GM10248 (cell line): ENCODE measurements around the gene SCAF8.
A peak's percentile ranks its signal among the peaks of the same experiment; 100 is the strongest.

Experiments
- CTCF ChIA-PET: fragments of 300-600 bp; sonication (Branson Sonifier 250); formaldehyde crosslinking; extraction: SDS; loops from one replicate; lab custom pipeline; 2021; ENCODE audit warnings: antibody characterized with exemption; lab: Yijun Ruan, JAX
- POLR2A ChIA-PET: fragments of 350-650 bp; sonication (Branson Sonifier 250); formaldehyde crosslinking; extraction: SDS; loops from one replicate; lab custom pipeline; 2020; ENCODE audit warnings: antibody characterized with exemption; lab: Yijun Ruan, JAX
- DNase-seq: peaks from one replicate; pipeline ENCODE4 v3.0.0; 2012; ENCODE audit errors: extremely low spot score
- CTCF ChIP-seq: IDR thresholded peaks from 2 replicates; pipeline ENCODE4 v1.5.1; 2012; ENCODE audit warnings: mild to moderate bottlenecking, low read depth; ENCODE audit errors: extremely low read depth, missing control alignments, control extremely low read depth

SCAF8 gene

GRCh38 chr6:154861825-154862224, 128.6 kb downstream of the SCAF8 start:
- DNase-seq, result no peak
- ChIA-PET POLR2A (no interaction called here), CTCF (interaction anchor here (1.3 to 1.9 kb wide), 4 partner anchors 10 to 186 kb away, joined by 4 to 6 read pairs (median 6); no protein-coding TSS in a partner anchor)
- TF ChIP-seq CTCF, result no peak

GRCh38 chr6:154862536-154862935, 129.3 kb downstream of the SCAF8 start:
- no peak for DNase-seq
- ChIA-PET POLR2A (no interaction called here), CTCF (interaction anchor here (1.3 to 1.9 kb wide), 3 partner anchors 10 to 67 kb away, joined by 4 to 6 read pairs (median 6); no protein-coding TSS in a partner anchor)
- no peak for TF ChIP-seq CTCF

- CTCF ChIA-PET, result no interaction called here
- TF ChIP-seq CTCF, result no peak
- POLR2A ChIA-PET, result no interaction called here
- DNase-seq, result no peak
These were observed 130.8 kb downstream of the SCAF8 start for GRCh38 chr6:154864066-154864430.

- DNase-seq, result no peak
- CTCF ChIA-PET, result interaction anchor here (1.2 kb wide), 1 partner anchor 11 kb away, joined by 3 read pairs; no protein-coding TSS in a partner anchor
These were observed 132.1 kb downstream of the SCAF8 start for GRCh38 chr6:154865291-154865690.

GRCh38 chr6:154868143-154868594, 135.0 kb downstream of the SCAF8 start:
- DNase-seq, result no peak
- POLR2A ChIA-PET, result no interaction called here

More at GRCh38 chr6:154865291-154865690, 132.1 kb downstream of the SCAF8 start:
- no peak for TF ChIP-seq CTCF
- POLR2A ChIA-PET, result no interaction called here

GRCh38 chr6:154872542-154873114, 139.4 kb downstream of the SCAF8 start:
- CTCF ChIA-PET, result interaction anchor here (1.4 to 1.9 kb wide), 2 partner anchors 10 to 41 kb away, joined by 4 to 6 read pairs; no protein-coding TSS in a partner anchor
- TF ChIP-seq CTCF, result no peak
- DNase-seq, result no peak
- POLR2A ChIA-PET, result no interaction called here

More at GRCh38 chr6:154868143-154868594, 135.0 kb downstream of the SCAF8 start:
- TF ChIP-seq CTCF, result peak; percentile 40
- CTCF ChIA-PET, result interaction anchor here (0.6 to 2.8 kb wide), 23 partner anchors 10 to 773 kb away, joined by 3 to 13 read pairs (median 3); no protein-coding TSS in a partner anchor
